H1 (cell line): ENCODE measurements around the gene NUDCD2.

Experiments used
- CTCF ChIP-seq, 3 experiments: IDR thresholded peaks; 1 replicate in 2 of 3; 2 replicates in 1 of 3; pipeline versions ENCODE4 v1.5.1 to v1.6.1; 2011; ENCODE audit warnings: low read length in 3 of 3, mild to moderate bottlenecking in 3 of 3, inconsistent platforms in 2 of 3, low read depth in 1 of 3, moderate library complexity in 1 of 3; ENCODE audit not compliant: insufficient read depth in 1 of 3; ENCODE audit errors: control extremely low read depth in 1 of 3
- GABPA ChIP-seq: IDR thresholded peaks from 2 replicates; pipeline ENCODE4 v1.6.1; 2011; ENCODE audit warnings: mild to moderate bottlenecking, low read length, moderate library complexity, borderline replicate concordance; ENCODE audit not compliant: insufficient read depth
- POLR2AphosphoS5 ChIP-seq: IDR thresholded peaks from 2 replicates; pipeline ENCODE4 v1.6.1; 2011; ENCODE audit warnings: low read depth, low read length
- SIX5 ChIP-seq: IDR thresholded peaks from 2 replicates; pipeline ENCODE4 v1.6.1; 2011; ENCODE audit warnings: mild to moderate bottlenecking, low read depth, low read length

- TF ChIP-seq GABPA (no peak), SIX5 (no peak), POLR2AphosphoS5 (no peak), CTCF (IDR thresholded peaks at IDR 0.05; ENCODE audit: control extremely low read depth in 1 of 3, insufficient read depth in 1 of 3, low read depth in 1 of 3, low read length in 3 of 3) (no peak)
Measured at GRCh38 chr5:163448491-163448890, 11.4 kb downstream of the NUDCD2 start.
